ENCODE measurements around the gene SLC1A3. TPM values are rescaled to one million over a fixed set of nuclear protein-coding genes. Genes with fewer than 3 reads are reported as not detected.
A peak's percentile ranks its signal among the peaks of the same experiment; 100 is the strongest.

SLC1A3 gene
- total and polyA plus RNA-seq, 8 donors: 12.1 to 31.7 (median 20.7) TPM

- H3K9me3 ChIP-seq: no peaks in the 10 kb centered on the region
- H3K4me1 ChIP-seq: peaks cover 4 to 41% of the 10 kb centered on the region in 2 donors
- no peak overlapping the region for H3K27ac ChIP-seq
- no peak for DNase-seq
- ATAC-seq: no peak
- H3K27me3 ChIP-seq: peaks cover 0 to 27% of the 10 kb centered on the region in 2 donors
- H3K36me3 ChIP-seq: no peaks in the 10 kb centered on the region
- no peak overlapping the region for H3K4me3 ChIP-seq
- no peak for TF ChIP-seq CTCF (IDR thresholded peaks at IDR 0.05)
- intact Hi-C loops (cut with DNase I): loop anchor here (5.0 to 10.0 kb wide), 2 partner anchors 280 to 282 kb away; no protein-coding TSS in a partner anchor
Measured at GRCh38 chr5:36694351-36694750, 87.9 kb downstream of the SLC1A3 start.

GRCh38 chr5:36696059-36696673 is 89.8 kb downstream of the SLC1A3 start:
- no peaks in the 10 kb centered on the region for H3K9me3 ChIP-seq
- intact Hi-C loops (cut with DNase I): loop anchor here in 1 of 2 donors (10.0 kb wide), 1 partner anchor 281 kb away; no protein-coding TSS in a partner anchor
- no peaks in the 10 kb centered on the region for H3K36me3 ChIP-seq
- TF ChIP-seq CTCF (IDR thresholded peaks at IDR 0.05): peak; percentile 51 to 59
- no peak overlapping the region for H3K27ac ChIP-seq
- ATAC-seq: peak; percentile 70
- peaks cover 0 to 26% of the 10 kb centered on the region in 2 donors for H3K4me1 ChIP-seq
- peaks cover 0 to 17% of the 10 kb centered on the region in 2 donors for H3K27me3 ChIP-seq
- peak in 2 of 4 donors; percentile 20 to 52 for DNase-seq
- H3K4me3 ChIP-seq: no peak overlapping the region

GRCh38 chr5:36698031-36698430 is 91.6 kb downstream of the SLC1A3 start:
- Histone ChIP-seq H3K4me3 (no peak overlapping the region), H3K9me3 (no peaks in the 10 kb centered on the region), H3K4me1 (peaks cover 4 to 19% of the 10 kb centered on the region in 2 donors), H3K27ac (no peak overlapping the region), H3K27me3 (peaks cover 3 to 11% of the 10 kb centered on the region in 2 donors), H3K36me3 (no peaks in the 10 kb centered on the region)
- ATAC-seq (no peak), DNase-seq (no peak)
- no peak for TF ChIP-seq CTCF (IDR thresholded peaks at IDR 0.05)
- intact Hi-C loops (cut with DNase I): loop anchor here in 1 of 2 donors (10.0 kb wide), 1 partner anchor 283 kb away; no protein-coding TSS in a partner anchor

- peaks cover 4 to 18% of the 10 kb centered on the region in 2 donors for H3K4me1 ChIP-seq
- intact Hi-C loops (cut with DNase I): no loop called here
- DNase-seq: peak in 1 of 4 donors; percentile 51
- ATAC-seq: peak; percentile 73
- H3K27ac ChIP-seq: no peak overlapping the region
- no peak for TF ChIP-seq CTCF (IDR thresholded peaks at IDR 0.05)
- H3K9me3 ChIP-seq: no peaks in the 10 kb centered on the region
- no peak overlapping the region for H3K4me3 ChIP-seq
- peaks cover 0 to 3% of the 10 kb centered on the region in 2 donors for H3K27me3 ChIP-seq
- H3K36me3 ChIP-seq: no peaks in the 10 kb centered on the region
Measured at GRCh38 chr5:36701085-36701698, 94.8 kb downstream of the SLC1A3 start.

GRCh38 chr5:36703245-36703860 is 96.9 kb downstream of the SLC1A3 start:
- DNase-seq (peak in 3 of 4 donors; percentile 55 to 71 (median 57)), ATAC-seq (no peak)
- intact Hi-C loops (cut with DNase I): no loop called here
- H3K4me1 ChIP-seq: peaks cover 4 to 18% of the 10 kb centered on the region in 2 donors
- peaks cover 0 to 3% of the 10 kb centered on the region in 2 donors for H3K27me3 ChIP-seq
- TF ChIP-seq CTCF (IDR thresholded peaks at IDR 0.05): no peak
- H3K9me3 ChIP-seq: peaks cover 0 to 11% of the 10 kb centered on the region in 2 donors
- H3K4me3 ChIP-seq: no peak overlapping the region
- no peak overlapping the region for H3K27ac ChIP-seq
- H3K36me3 ChIP-seq: no peaks in the 10 kb centered on the region
